NCI-H187 (cell line): ENCODE data around the gene TRPM3.
"Not testable (repeated sequence)": the region's sequence is repeated elsewhere in the genome, so short reads cannot be mapped to it uniquely, and the experiment has no call there.

Experiments
- DNase-seq, 2 experiments: peaks; one replicate each; lab custom pipeline; 2025; lab: John Stamatoyannopoulos, UW

The TRPM3 gene

DNA sequence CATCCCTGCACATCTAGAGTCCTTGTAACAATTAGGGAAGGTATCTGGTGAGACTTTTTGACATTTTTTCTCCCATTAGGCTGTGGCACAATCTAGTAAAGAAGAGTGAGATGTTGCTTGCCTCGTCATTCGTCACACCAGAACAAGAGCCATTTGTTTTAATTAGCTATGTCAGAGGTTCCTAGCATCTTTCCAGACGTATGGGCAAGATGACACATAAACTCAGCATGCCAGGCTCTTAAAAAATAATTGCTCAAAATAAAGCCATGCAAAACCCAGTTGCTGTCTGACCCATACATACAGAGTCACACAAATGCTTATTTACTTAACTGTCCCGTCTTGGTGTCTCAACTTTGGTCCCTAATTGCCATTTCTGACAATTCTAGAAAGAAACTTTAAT is 125.9 kb downstream of the TRPM3 start:
- no peak for DNase-seq

DNA sequence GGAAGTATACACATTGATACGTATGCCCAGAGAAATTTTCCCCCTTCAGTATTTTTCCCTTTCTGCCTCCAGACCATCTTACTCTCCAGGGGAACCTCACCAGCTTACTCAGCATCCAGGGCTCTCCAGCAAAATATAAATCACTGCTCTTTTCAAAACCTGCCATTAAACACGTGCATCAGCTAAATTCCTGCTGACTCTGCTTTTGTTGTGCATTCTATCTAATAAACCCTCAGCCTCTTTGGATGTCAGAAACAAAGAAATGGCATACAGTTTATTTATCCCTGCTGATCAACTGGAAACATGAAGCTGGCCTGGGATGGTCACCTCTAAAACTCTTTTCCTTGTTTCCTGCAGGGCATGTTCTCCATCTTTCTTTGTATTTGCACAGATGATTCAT is 126.8 kb downstream of the TRPM3 start:
- DNase-seq: no peak

DNA sequence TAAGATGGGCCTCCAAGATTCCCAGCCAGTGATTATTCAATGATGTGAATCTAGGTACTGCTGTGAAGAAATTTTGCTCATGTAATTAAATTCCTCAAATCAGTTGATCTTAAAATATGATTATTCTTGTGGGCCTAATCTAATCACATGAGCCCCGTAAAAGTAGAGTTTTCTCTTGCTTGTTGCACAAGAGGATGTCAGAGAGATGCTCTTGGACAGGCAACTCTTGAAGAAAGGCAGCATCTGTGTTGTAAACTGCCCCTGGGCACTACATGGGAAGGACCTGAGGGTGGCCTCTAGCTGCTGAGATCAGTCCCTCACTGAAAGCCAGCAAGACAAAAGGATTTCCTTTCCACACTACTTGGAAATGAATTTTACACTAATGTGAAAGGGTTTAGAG is 132.9 kb downstream of the TRPM3 start:
- no peak for DNase-seq

DNA sequence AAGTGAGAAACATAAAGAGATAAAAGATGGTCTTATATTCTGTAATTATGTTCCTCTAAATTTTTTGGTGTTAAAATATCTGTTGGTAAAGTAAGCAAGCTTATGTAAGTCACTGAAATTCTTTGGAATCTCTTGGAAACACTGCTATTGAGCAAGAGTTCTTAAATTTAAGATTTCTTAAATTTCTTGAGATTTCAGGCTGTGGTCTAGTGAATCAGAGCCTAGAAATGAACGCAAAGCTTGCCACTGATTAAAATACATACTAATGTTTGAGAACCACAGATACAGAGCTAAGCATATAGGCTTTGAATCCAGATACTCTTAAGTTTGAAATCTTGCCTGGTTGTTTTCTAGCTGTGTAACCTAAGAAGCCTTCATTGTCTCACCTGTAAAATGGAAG is 133.4 kb downstream of the TRPM3 start:
- DNase-seq: no peak

DNA sequence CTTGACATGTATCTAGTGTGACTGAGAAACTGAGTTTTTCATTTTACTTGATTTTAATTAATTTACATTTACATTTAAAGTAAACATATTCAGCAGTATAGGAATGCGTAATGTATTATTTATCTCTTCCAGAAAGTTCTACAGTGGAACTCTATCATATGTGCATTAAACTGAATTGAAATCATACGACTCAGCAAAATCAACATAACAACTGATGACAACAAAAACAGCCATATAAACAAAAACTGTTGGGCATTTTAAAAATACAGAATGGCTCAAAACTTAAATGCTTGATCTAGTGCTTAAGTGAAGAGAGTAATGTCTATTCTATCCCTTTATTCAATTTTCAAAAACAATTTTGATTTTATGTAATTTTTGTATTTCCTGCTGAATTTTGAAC is 134.4 kb downstream of the TRPM3 start:
- DNase-seq: no peak

DNA sequence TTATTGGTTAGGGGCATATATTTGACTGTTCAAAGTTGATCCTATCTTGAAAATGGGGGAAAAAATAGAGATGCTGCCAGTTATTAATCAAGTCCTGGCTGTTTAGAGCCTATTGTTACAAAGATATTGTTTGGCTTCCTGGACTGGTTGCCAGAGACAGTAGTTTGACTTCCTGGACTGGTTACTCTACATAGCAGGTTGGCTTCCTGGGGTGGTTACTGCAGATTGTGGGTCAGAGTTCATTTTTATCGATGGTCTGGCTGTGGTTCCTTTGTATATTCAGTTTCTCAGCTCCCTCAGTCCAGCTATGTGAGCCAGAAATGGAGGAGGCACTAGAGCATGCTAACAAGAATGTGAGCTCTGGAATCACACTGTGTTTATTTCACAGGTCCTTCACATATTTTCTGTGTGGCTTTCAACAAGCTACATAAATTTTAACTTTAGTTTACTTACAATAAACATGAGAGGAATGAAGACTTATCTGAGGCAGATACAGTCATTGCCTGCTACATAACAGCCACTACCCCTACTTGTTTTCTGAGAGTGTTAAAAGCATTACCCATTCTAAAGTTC is 137.6 kb downstream of the TRPM3 start:
- no peak for DNase-seq

DNA sequence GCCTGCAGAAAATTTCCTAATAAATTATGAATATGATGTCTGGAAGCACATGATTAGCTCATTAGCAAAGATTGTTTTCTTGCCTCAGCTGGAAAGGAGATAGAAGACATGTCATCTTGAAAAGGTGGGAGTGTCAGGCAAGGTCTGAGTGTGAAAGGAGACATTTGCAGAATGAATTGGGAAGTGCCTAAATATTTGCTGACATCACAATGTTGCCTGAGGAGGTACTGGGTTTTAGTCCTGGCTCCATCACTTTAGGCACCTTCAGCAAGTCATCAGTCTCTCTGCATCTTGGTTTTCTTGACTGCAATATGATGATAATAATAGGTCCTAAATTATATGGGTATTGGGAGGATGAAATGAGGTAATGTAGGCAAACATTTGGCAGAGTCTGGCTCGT is 140.1 kb downstream of the TRPM3 start:
- no peak for DNase-seq

DNA sequence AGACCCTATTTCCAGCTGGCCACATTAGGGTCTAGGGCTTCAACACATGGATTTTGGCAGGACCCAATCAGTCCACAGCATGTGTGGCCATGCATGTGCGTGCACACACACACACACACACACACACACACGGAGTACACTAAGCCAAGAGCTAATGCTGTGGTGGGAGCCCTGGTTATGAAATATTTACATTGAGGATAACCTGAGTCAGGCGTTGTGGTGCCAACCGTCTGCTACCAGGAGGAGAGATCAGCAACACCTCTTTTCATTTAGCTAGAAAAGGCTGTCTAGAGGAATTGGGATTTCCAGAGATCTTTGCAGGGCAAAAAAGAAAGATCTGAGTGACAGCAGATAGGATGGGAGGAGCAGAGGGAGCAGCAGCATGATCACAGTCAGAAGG is 141.5 kb downstream of the TRPM3 start:
- no peak for DNase-seq

DNA sequence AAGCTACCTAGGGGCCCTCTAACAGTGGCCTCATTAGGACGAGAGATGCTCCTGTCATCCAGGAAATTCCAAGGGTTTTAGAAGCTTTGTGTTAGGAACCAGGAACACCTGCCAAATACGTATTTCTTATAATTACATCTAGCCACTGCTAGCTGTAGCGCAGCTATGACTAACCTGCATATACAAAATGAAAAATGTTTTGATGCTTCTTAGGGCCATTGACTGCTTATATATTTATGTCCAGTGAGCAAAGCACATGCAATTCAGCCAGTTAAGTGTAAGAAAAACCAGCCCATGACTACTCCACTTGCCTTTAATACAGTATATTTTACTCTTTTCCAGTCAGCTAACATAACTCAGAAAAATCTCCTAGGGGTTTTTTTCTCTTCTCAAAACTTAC is 143.3 kb downstream of the TRPM3 start:
- DNase-seq: no peak

DNA sequence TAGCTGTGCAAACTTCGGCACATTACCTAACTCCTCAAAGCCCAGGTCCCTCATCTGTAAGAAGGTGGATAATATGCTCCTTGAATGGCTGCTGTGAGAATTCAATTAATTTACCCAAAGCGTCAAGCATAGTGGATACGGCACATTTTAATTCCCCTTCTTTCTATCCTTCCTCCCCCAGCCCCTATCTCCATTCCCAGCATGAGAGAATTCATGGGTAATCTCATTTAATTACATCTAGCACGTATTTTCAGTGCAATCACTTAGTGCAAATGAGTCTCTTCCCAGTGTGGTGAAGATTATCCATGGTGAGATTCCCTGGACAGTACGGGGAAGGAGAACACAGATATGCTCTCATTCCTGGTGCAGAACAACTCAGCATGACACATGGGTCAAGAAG is 145.6 kb downstream of the TRPM3 start:
- DNase-seq: no peak

DNA sequence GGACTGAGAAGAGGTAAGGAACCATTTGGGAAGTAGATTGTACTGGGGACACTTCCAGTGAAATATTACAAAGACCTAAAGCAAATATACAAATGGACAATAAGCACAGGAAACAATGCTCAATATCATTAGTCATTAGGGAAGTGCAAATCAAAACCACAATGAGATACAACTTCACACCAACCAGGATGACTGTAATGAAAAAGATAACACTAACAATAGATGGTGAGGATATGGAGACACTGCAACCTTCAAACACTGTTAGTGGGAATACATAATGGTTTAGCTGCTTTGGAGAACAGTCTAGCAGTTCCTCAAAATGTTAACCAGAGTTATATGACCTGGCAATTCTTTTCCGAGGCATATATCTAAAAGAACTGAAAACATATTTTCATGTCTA is 149.7 kb downstream of the TRPM3 start:
- DNase-seq: no peak

DNA sequence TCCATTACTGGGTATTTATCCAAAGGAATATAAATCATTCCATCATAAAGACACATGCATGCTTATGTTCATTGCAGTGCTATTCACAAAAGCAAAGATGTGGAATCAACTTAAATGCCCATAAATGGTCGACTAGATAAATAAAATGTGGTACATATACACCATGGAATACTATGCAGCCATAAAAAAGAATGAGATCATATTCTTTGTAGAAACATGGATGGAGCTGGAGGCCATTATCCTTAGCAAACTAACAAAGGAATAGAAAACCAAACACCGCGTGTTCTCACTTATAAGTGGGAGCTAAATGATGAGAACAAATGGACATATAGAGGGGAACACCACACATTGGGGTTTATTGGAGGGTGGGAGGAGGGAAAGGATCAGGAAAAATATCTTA is 155.0 kb downstream of the TRPM3 start:
- not testable (repeated sequence) for DNase-seq

DNA sequence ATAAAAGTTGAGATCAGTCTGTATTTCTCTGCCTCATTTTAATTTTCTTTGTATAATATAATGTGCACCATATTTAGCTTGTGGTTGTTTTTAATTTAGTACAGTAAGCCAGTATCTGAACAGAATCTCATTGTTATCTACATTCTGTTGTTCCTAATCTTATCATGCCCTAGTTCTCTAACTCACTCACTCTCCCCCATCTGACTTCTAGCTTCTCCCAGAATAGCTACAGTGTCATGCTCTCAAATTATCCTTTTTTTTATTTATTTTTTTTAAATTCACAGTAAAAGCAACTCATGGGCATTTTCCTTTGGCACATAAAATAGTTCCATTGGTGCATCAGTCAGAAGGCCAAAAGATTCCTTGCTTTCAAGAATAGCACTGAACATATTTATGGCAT is 156.6 kb downstream of the TRPM3 start:
- no peak for DNase-seq

DNA sequence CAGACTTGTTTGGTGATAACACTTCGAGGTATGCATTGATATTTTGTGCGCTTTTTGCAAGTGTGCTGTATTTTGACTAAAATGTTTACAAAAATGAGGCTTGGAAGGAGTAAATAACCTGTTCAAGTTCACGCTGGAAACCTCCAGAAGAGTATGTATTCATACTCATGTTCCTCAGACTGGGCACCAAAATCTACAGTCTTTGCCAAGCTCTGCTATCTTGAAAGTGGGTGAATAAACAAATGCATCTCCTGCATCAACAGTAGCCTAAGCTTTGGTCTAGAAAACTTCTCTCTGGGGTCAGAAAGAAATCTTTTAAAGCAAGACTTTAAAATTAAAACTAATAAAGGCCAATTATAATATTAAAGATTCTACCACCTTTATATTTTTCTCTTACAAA is 157.9 kb downstream of the TRPM3 start:
- DNase-seq: no peak

DNA sequence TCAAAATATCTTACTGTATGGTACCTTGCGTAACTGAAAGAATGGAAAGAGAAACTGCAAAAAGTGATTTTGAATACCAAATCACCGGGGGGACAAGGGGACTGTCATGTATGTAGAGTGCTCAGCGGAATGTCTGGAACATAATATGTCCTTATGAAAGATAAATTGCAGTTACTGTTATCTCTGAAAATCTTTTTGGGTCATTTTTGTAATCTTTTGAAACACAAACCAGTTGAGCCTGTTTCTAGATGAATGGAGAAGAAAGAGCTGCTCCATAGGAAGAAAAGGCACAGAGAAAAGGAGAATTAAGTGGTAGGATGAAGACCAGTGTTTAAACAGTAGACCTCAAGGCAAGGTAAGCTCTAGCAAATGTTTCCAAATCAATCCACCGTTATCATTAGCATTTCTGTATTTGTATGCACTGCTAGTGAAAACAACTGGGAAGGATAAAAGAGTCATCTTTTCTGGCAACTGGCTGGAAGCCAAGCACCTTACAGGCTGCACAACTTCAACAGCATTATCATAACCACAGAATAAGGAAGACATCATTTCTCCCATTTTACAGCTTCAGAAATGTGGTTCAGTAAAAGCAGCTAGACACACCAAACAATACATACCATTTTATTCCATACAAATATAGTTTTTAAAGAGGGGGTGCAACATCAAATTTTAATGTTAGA is 158.5 kb downstream of the TRPM3 start:
- no peak for DNase-seq

DNA sequence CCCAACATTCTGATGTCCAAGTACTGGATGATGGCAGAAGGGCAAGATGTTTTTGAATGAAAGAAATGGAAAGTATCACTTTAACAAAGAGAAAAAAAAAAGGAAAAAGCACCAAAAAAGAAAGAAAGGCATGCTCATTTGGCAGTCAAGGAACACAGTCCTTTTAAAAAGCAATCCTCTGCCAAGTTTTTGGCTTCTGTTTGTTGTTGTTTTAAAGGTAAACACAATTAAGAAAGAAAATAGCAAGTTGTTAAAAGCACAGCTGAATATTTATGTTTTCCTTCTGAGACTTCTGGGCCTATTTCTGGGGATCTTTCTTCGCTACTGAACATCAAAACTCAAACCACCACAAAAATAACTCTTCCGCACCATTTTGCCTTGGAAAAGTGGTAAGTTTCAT is 162.1 kb downstream of the TRPM3 start:
- no peak for DNase-seq

DNA sequence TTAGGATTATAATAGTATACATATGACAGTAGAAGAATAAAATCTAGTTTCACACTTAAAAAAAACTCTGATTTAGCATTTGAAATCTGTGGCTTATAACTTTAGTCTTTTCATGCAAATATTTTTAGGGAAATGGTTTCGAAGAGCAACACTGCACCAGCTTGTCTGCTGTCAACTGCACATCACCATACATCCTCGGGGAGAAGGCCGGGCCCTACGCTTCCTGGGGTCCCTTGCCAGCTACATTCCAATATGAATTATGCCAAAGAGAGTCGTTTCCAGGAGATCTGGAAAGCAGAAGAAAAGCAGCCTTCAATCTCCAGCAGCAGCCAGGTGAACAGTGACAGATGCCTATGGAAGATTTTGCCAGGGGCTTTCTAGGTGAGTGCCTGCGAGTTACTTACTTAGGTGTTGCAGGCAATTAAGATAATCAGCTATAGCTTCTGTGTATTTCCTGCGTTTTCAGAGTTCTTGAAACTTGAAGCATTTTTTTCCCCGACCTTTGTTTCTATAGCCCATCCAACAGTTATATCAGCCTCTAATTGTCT is 166.8 kb downstream of the TRPM3 start:
- no peak for DNase-seq

DNA sequence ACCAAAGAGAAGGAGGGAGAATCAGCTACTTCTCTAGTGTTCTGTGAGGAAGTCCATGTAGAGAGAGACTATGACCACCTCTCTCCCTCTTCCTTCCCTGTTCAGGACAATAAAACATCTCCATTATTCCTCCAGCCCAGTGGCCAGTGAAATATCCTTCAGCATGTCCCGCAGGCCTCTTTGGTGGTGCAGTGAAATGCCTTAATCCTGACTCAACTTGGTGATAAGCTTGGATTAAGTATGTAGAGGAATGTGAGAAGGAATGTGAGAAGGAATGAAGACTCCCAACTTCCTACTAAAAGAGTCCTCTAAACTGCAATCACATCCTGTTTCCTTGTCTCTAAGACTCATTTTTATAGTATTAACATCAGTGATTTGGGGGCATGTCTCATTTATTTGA is 167.3 kb downstream of the TRPM3 start:
- DNase-seq: no peak

DNA sequence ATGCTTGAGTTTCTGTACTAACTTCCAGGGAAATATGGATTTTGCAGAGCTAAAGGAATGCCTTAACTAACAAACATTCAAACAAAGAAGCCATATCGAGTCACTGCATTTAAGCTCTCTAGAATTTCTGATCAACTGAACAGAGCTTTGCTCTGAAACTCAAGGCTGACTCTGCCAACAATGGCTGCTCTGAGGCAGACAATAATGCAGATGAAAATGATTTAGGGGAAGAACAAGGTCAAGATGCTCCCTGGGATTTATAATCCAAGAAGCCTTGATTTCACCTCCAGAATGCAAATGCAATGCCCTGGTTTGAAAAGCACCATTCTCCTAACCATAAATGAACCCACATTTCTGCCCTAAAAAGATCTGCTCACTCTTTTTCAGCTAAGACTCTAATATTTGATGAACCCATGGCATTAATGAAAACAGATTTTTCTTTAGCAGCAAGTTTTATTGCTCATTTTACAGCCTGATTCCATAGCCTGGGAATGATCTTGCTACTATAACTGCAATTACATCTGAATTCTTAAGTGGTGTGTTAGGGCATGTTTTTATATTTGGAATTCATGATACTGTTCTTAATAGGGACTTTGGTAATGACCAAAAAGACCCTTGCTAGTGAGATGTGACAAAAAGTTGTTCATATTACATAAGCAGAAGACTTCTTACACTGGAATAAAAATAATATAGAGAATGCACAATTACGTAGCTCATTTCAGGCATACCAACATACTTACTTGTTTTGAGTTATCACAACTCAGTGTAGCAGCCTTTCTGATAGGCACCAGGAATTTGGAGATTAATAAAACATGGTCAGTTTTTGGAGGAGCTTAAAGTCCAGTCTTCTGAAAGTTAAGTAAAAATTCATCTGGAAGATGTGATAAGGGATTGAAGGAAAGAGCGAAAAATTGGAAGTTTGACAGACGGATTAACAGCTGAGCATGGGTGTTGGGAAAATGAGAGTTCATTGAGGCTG is 169.4 kb downstream of the TRPM3 start:
- DNase-seq: no peak

DNA sequence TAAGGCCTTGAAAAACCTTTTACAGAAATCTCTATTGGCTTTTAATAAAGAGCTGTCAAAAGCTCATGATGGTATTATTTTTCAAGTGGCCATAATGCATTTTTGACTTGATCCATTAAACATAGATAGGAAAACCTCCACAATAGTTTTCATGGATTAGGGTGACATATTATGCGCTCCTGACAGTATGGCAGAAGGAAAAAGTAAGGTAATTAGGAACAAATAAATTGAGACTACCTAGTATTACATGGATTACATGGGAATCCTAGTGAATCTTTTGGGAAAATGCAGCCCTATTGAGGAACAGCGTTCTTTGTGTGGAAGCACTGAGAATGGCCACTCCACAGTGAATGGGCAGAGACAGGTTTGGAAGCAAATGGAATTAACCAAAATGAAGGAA is 171.2 kb downstream of the TRPM3 start:
- no peak for DNase-seq

DNA sequence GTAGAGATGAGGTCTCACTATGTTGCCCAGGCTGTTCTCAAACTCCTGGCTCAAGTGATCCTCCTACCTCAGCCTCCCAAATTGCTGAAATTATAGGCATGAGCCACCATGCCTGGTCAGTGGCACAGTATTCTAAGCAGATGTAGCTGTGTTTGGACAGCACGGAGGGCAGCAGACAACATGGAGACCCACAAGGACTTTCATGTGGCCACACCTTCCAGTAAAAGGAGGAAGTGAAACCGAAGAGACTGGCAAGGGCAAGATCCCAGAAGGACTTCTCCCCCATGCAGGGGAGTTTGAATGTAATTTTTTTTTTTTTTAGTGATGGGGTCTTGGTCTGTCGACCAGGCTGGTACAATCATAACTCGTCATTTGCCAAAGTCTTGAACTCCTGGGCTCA is 172.2 kb downstream of the TRPM3 start:
- DNase-seq: no peak

DNA sequence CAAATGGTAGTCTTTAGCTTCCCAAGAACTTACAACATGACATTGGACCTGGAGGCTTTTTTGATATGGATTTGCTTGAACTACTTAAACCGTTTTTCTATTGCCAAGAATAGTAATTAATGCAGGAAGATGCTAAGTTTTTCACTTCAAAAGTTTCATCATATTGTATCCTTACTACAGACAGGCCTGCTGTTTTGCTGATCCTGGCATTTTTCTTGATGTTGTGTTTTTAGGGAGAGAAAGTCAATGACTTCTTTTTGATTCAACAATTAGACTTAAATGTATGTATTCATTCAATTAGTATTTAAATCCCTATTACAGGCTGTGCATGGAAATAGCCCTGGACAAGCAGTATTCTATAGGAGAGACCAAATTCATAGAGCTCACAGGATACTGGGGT is 172.7 kb downstream of the TRPM3 start:
- no peak for DNase-seq

DNA sequence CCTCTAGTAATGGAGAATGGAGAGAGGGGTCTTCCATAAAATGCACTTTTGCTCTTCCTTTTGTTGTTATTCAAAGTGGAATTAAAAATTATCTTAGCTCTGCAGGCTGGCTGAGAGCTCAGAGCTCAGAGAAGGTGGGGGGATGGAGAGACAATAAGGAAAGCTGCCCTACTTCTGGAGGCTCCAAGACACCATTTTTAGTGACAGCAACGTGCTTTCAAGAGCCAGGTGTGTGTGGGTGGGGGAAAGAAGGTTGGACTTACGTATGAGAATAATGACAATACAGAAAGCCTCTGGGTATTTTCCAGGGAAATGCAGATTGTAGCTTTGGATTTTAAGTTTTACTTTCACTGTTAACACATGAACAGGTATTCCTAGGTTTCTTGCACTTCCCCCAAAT is 173.9 kb downstream of the TRPM3 start:
- DNase-seq: no peak
